ENCODE measurements around the gene ADCY5.

The ADCY5 gene

GRCh38 chr3:123314359-123315270, 134.3 kb downstream of the ADCY5 start:
- no peak overlapping the region for H3K4me3 ChIP-seq (ENCODE audit: control insufficient read depth, low read depth, low read length)
- no peak for DNase-seq (ENCODE audit: low read depth)
- no peak for TF ChIP-seq CTCF (IDR thresholded peaks at IDR 0.05; ENCODE audit: control insufficient read depth, insufficient read depth, low read depth, low read length, missing control alignments)

GRCh38 chr3:123313889-123314288, 135.0 kb downstream of the ADCY5 start:
- no peak for DNase-seq (ENCODE audit: low read depth)
- no peak overlapping the region for H3K4me3 ChIP-seq (ENCODE audit: control insufficient read depth, low read depth, low read length)
- no peak for TF ChIP-seq CTCF (IDR thresholded peaks at IDR 0.05; ENCODE audit: control insufficient read depth, insufficient read depth, low read depth, low read length, missing control alignments)

- TF ChIP-seq CTCF (IDR thresholded peaks at IDR 0.05; ENCODE audit: control insufficient read depth, insufficient read depth, low read depth, low read length, missing control alignments), result no peak
- DNase-seq (ENCODE audit: low read depth), result no peak
- H3K4me3 ChIP-seq (ENCODE audit: control insufficient read depth, low read depth, low read length), result no peak overlapping the region
Observed at GRCh38 chr3:123312331-123313265, 136.3 kb downstream of the ADCY5 start.

GRCh38 chr3:123311201-123311600, 137.7 kb downstream of the ADCY5 start:
- no peak for TF ChIP-seq CTCF (IDR thresholded peaks at IDR 0.05; ENCODE audit: control insufficient read depth, insufficient read depth, low read depth, low read length, missing control alignments)
- no peak for DNase-seq (ENCODE audit: low read depth)
- no peak overlapping the region for H3K4me3 ChIP-seq (ENCODE audit: control insufficient read depth, low read depth, low read length)

- no peak for TF ChIP-seq CTCF (IDR thresholded peaks at IDR 0.05; ENCODE audit: control insufficient read depth, insufficient read depth, low read depth, low read length, missing control alignments)
- H3K4me3 ChIP-seq (ENCODE audit: control insufficient read depth, low read depth, low read length), result no peak overlapping the region
- DNase-seq (ENCODE audit: low read depth), result no peak
Observed at GRCh38 chr3:123310741-123311140, 138.1 kb downstream of the ADCY5 start.

GRCh38 chr3:123310186-123310585, 138.7 kb downstream of the ADCY5 start:
- no peak overlapping the region for H3K4me3 ChIP-seq (ENCODE audit: control insufficient read depth, low read depth, low read length)
- DNase-seq (ENCODE audit: low read depth), result no peak
- TF ChIP-seq CTCF (IDR thresholded peaks at IDR 0.05; ENCODE audit: control insufficient read depth, insufficient read depth, low read depth, low read length, missing control alignments), result no peak

All from AG09309 (cell line).